HepG2 (cell line): Measurements from ENCODE around the gene VPS52. TPM values are rescaled to one million over a fixed set of nuclear protein-coding genes. Genes with fewer than 3 reads are reported as not detected.

Source experiments
- ARID4A ChIP-seq: sonication (generic); formaldehyde crosslinking; IDR thresholded peaks from 2 replicates; pipeline ENCODE4 v1.5.0; 2020; ENCODE audit warnings: mild to moderate bottlenecking, missing genetic modification reagents, borderline replicate concordance
- ATAD3A ChIP-seq: sonication (generic); formaldehyde crosslinking; IDR thresholded peaks from 2 replicates; pipeline ENCODE4 v1.4.0; 2020; ENCODE audit warnings: missing genetic modification reagents
- ATF2 ChIP-seq: sonication (generic); formaldehyde crosslinking; IDR thresholded peaks from 2 replicates; pipeline ENCODE4 v1.4.0; 2020; ENCODE audit warnings: missing genetic modification reagents
- FOSL2 ChIP-seq: sonication (generic); formaldehyde crosslinking; IDR thresholded peaks from 2 replicates; pipeline ENCODE4 v1.4.0; 2020; ENCODE audit warnings: missing genetic modification reagents
- JUN ChIP-seq: sonication (generic); formaldehyde crosslinking; IDR thresholded peaks from 2 replicates; pipeline ENCODE4 v1.4.0; 2020; ENCODE audit warnings: mild to moderate bottlenecking, missing genetic modification reagents
- NONO ChIP-seq, 2 experiments: fragments of 450-650 bp in 1 of 2; sonication (generic) in 1 of 2; formaldehyde crosslinking in 1 of 2; IDR thresholded peaks in 1 of 2; conservative IDR thresholded peaks in 1 of 2; 2 replicates each; pipeline versions ENCODE4 v1.6.1 to v1.8.0; 2017 to 2022; ENCODE audit warnings: mild to moderate bottlenecking in 1 of 2, missing genetic modification reagents in 1 of 2, moderate library complexity in 1 of 2
- RFX3 ChIP-seq: IDR thresholded peaks from 2 replicates; pipeline ENCODE4 v1.6.1; 2016; ENCODE audit warnings: missing biosample characterization, missing genetic modification reagents
- SAFB2 ChIP-seq: sonication (generic); formaldehyde crosslinking; IDR thresholded peaks from 2 replicates; pipeline ENCODE4 v1.5.1; 2020; ENCODE audit warnings: missing genetic modification reagents, low read depth, mild to moderate bottlenecking, borderline replicate concordance
- SNAPC2 ChIP-seq: sonication (generic); formaldehyde crosslinking; IDR thresholded peaks from 2 replicates; pipeline ENCODE4 v1.8.1; 2022; ENCODE audit warnings: mild to moderate bottlenecking, missing genetic modification reagents
- SRSF1 ChIP-seq: fragments of 200-400 bp; formaldehyde crosslinking; optimal IDR thresholded peaks from 2 replicates; pipeline ENCODE3; 2017; ENCODE audit warnings: mild to moderate bottlenecking, low read depth, low read length, moderate library complexity
- TEAD3 ChIP-seq: optimal IDR thresholded peaks from 2 replicates; pipeline ENCODE3; 2016; ENCODE audit warnings: borderline replicate concordance
- TFE3 ChIP-seq: IDR thresholded peaks from 2 replicates; pipeline ENCODE4 v1.6.1; 2016
- ZMYM4 ChIP-seq: sonication (generic); formaldehyde crosslinking; IDR thresholded peaks from 2 replicates; pipeline ENCODE4 v1.8.1; 2023; ENCODE audit warnings: mild to moderate bottlenecking, missing genetic modification reagents
- ZNF639 ChIP-seq: conservative IDR thresholded peaks from 2 replicates; pipeline ENCODE4 v1.6.1; 2018; ENCODE audit warnings: missing genetic modification reagents
- ZNF776 ChIP-seq: sonication (generic); formaldehyde crosslinking; IDR thresholded peaks from 2 replicates; pipeline ENCODE4 v1.4.0; 2020; ENCODE audit warnings: mild to moderate bottlenecking, missing genetic modification reagents
- ZNF782 ChIP-seq: sonication (generic); formaldehyde crosslinking; IDR thresholded peaks from 2 replicates; pipeline ENCODE4 v1.4.0; 2020; ENCODE audit warnings: missing genetic modification reagents, mild to moderate bottlenecking, borderline replicate concordance
- ZNF891 ChIP-seq: sonication (generic); formaldehyde crosslinking; IDR thresholded peaks from 2 replicates; pipeline ENCODE4 v1.5.0; 2020; ENCODE audit warnings: mild to moderate bottlenecking, missing genetic modification reagents
- polyA plus RNA-seq, 8 experiments: library from polyadenylated mRNA; depleted of rRNA in 3 of 8; stranded (reverse) in 7 of 8; unstranded in 1 of 8; fragments of >200 nt; fragmentation: Illumina TruSeq in 4 of 8; extraction: Trizol in 4 of 8; gene quantifications; 2 replicates each; pipeline versions ENCODE4 v1.2.1 to v1.2.3, GENCODE V29; 2011 to 2016; ENCODE audit warnings: low read depth in 4 of 8, missing spikeins in 1 of 8, mixed read lengths in 1 of 8; ENCODE audit not compliant: insufficient read depth in 1 of 8
- total RNA-seq, 5 experiments: library from RNA; depleted of rRNA; stranded (reverse); fragments of >200 nt; fragmentation: Illumina TruSeq; extraction: Trizol; gene quantifications; 2 replicates each; pipeline ENCODE4 v1.2.3, GENCODE V29; 2016; ENCODE audit warnings: low read depth in 1 of 5
- TF ChIP-seq, protein P1 (sequence below): sonication (generic); formaldehyde crosslinking; IDR thresholded peaks from 2 replicates; pipeline ENCODE4 v1.4.0; 2020; ENCODE audit warnings: missing genetic modification reagents, mild to moderate bottlenecking, borderline replicate concordance

The VPS52 gene
- total and polyA plus RNA-seq, 2 of the 13 experiments (the other 11 are each of a cell fraction or from before 2014, with no cell fraction given) = 48.9 to 85.5 TPM

- TF ChIP-seq, protein P1, sequence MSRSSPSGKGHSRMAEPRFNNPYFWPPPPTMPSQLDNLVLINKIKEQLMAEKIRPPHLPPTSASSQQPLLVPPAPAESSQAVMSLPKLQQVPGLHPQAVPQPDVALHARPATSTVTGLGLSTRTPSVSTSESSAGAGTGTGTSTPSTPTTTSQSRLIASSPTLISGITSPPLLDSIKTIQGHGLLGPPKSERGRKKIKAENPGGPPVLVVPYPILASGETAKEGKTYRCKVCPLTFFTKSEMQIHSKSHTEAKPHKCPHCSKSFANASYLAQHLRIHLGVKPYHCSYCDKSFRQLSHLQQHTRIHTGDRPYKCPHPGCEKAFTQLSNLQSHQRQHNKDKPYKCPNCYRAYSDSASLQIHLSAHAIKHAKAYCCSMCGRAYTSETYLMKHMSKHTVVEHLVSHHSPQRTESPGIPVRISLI (CRISPR knock-in tag) = no peak
- TF ChIP-seq SRSF1 (peak; percentile 52), ATF2 (peak; percentile 42; the same call in 1 of the 2 replicates), SNAPC2 (0 out of 2 replicates have a peak, but pooled peaks have one; percentile 19), TFE3 (CRISPR knock-in tag) (peak; percentile 57; the same call in 1 of the 2 replicates), ZNF891 (CRISPR knock-in tag) (peak; percentile 64), TEAD3 (peak; percentile 59), FOSL2 (CRISPR knock-in tag) (peak; percentile 35; the same call in 1 of the 2 replicates), NONO (IDR thresholded peaks at IDR 0.05) (no peak), NONO (CRISPR knock-in tag; conservative IDR thresholded peaks at IDR 0.05) (peak; percentile 65; the same call in 1 of the 2 replicates), ZNF639 (CRISPR knock-in tag) (no peak), ZNF776 (peak; percentile 28; the same call in 1 of the 2 replicates), ATAD3A (CRISPR knock-in tag) (no peak; the same call in 1 of the 2 replicates), ARID4A (peak; percentile 73), ZNF782 (CRISPR knock-in tag) (no peak), RFX3 (CRISPR knock-in tag) (peak; percentile 47; the same call in 1 of the 2 replicates), ZMYM4 (CRISPR knock-in tag) (peak; percentile 20; the same call in 1 of the 2 replicates), SAFB2 (CRISPR knock-in tag) (peak; percentile 53), JUN (CRISPR knock-in tag) (no peak)
Measured at GRCh38 chr6:33313709-33314514, 42.2 kb upstream of the VPS52 start, which contains the start of gene TAPBP (continued).
